Naive thymus-derived CD4-positive, alpha-beta T cell (primary cell): Measurements from ENCODE around the gene EIF4B. TPM values are rescaled to one million over a fixed set of nuclear protein-coding genes. Genes with fewer than 3 reads are reported as not detected.

ENCODE experiments used
- ATAC-seq: fragments of 150-1000 bp; cut with Tn5 transposase; 2 replicates; pipeline ENCODE4 v1.10.0; 2021; ENCODE audit warnings: mild to moderate bottlenecking, moderate library complexity
- CTCF ChIA-PET: fragments of 350-600 bp; sonication (Branson Sonifier 250); formaldehyde crosslinking; loops from one replicate; lab custom pipeline; 2021; ENCODE audit warnings: antibody characterized with exemption; lab: Charles Lee
- POLR2A ChIA-PET: fragments of 350-600 bp; sonication (Branson Sonifier 250); formaldehyde crosslinking; loops from one replicate; lab custom pipeline; 2021; ENCODE audit warnings: antibody characterized with exemption, inconsistent platforms; lab: Charles Lee
- DNase-seq, 9 donors: peaks; one replicate each; pipeline versions ENCODE4 v3.0.0 to v3.0.0-alpha.2; 2020 to 2022; ENCODE audit warnings: mixed read lengths in 1 of 9
- H3K27ac ChIP-seq: one replicate; pipeline ENCODE4 v1.7.0; 2013; ENCODE audit warnings: mild to moderate bottlenecking, low read depth, low read length, moderate library complexity
- H3K27me3 ChIP-seq, 2 donors: one replicate each; pipeline ENCODE4 v1.7.0; 2013; ENCODE audit warnings: low read length in 2 of 2, mild to moderate bottlenecking in 2 of 2, moderate library complexity in 2 of 2; ENCODE audit not compliant: control insufficient read depth in 2 of 2, insufficient read depth in 2 of 2
- H3K36me3 ChIP-seq, 3 experiments: 1 replicate in 2 of 3; 2 replicates in 1 of 3; pipeline ENCODE4 v1.7.0; 2013; ENCODE audit warnings: low read length in 3 of 3, mild to moderate bottlenecking in 3 of 3, moderate library complexity in 1 of 3; ENCODE audit not compliant: insufficient read depth in 3 of 3, control insufficient read depth in 2 of 3
- H3K4me1 ChIP-seq, 2 donors: one replicate each; pipeline ENCODE4 v1.7.0; 2013; ENCODE audit warnings: low read length in 2 of 2, mild to moderate bottlenecking in 2 of 2, moderate library complexity in 1 of 2; ENCODE audit not compliant: control insufficient read depth in 2 of 2, insufficient read depth in 2 of 2
- H3K4me3 ChIP-seq: 2 replicates; pipeline ENCODE4 v1.7.0; 2013; ENCODE audit warnings: mild to moderate bottlenecking, low read length
- H3K9me3 ChIP-seq, 3 experiments: 1 replicate in 2 of 3; 2 replicates in 1 of 3; pipeline ENCODE4 v1.7.0; 2013; ENCODE audit warnings: low read length in 3 of 3; ENCODE audit not compliant: control insufficient read depth in 2 of 3
- H3K27ac Mint-ChIP-seq, 9 donors: one replicate each; pipeline ENCODE4 v1.8.0; 2020 to 2022; ENCODE audit warnings: mixed read lengths in 9 of 9, mild to moderate bottlenecking in 8 of 9, moderate library complexity in 5 of 9, inconsistent platforms in 2 of 9
- H3K27me3 Mint-ChIP-seq, 5 donors: one replicate each; pipeline ENCODE4 v1.8.0; 2021 to 2022; ENCODE audit warnings: mixed read lengths in 5 of 5, mild to moderate bottlenecking in 1 of 5
- H3K36me3 Mint-ChIP-seq, 5 donors: one replicate each; pipeline ENCODE4 v1.8.0; 2020 to 2022; ENCODE audit warnings: mixed read lengths in 5 of 5, mild to moderate bottlenecking in 3 of 5, inconsistent platforms in 1 of 5
- H3K4me1 Mint-ChIP-seq, 7 donors: one replicate each; pipeline ENCODE4 v1.8.0; 2020 to 2022; ENCODE audit warnings: mixed read lengths in 7 of 7, mild to moderate bottlenecking in 3 of 7, inconsistent platforms in 1 of 7
- H3K4me3 Mint-ChIP-seq, 10 donors: one replicate each; pipeline ENCODE4 v1.8.0; 2020 to 2022; ENCODE audit warnings: mild to moderate bottlenecking in 10 of 10, mixed read lengths in 10 of 10, moderate library complexity in 6 of 10, inconsistent platforms in 2 of 10
- H3K9me3 Mint-ChIP-seq, 11 donors: one replicate each; pipeline ENCODE4 v1.8.0; 2020 to 2022; ENCODE audit warnings: mixed read lengths in 11 of 11, mild to moderate bottlenecking in 4 of 11, inconsistent platforms in 1 of 11, moderate library complexity in 1 of 11
- intact Hi-C, 2 donors: fragments of 100-400 bp; cut with micrococcal nuclease; formaldehyde crosslinking; loops; one replicate each; pipeline ENCODE4 v1.15.1; 2023
- polyA plus RNA-seq, 2 donors: library from polyadenylated mRNA; unstranded; fragments of 300-500 nt; fragmentation: Illumina TruSeq; gene quantifications; one replicate each; pipeline ENCODE4 v1.2.3, GENCODE V29; 2021
- total RNA-seq, 6 experiments: library from RNA in 5 of 6; stranded (reverse) in 5 of 6; gene quantifications; 1 replicate in 5 of 6; 2 replicates in 1 of 6; pipeline ENCODE4 v1.2.3 and lab custom pipeline; 2021 to 2026

EIF4B gene
- total and polyA plus RNA-seq, 7 experiments from 2014 or later, result 134 to 919 (median 613) TPM

- no peak overlapping the region for H3K27ac ChIP-seq
- Mint-ChIP-seq H3K9me3 (no peaks in the 10 kb centered on the region), H3K27ac (peak overlapping the region in 1 of 9 donors; percentile 49), H3K27me3 (peaks cover 0 to 3% (median 0%) of the 10 kb centered on the region in 5 donors), H3K36me3 (no peaks in the 10 kb centered on the region), H3K4me3 (no peak overlapping the region), H3K4me1 (no peaks in the 10 kb centered on the region)
- H3K4me3 ChIP-seq, result no peak overlapping the region
- DNase-seq (no peak), ATAC-seq (no peak)
- intact Hi-C loops, result no loop called here
- H3K4me1 ChIP-seq, result no peaks in the 10 kb centered on the region
- H3K27me3 ChIP-seq, result no peaks in the 10 kb centered on the region
- ChIA-PET CTCF (interaction anchor here (0.6 to 1.5 kb wide), 3 partner anchors 108 to 1237 kb away, joined by 4 to 6 read pairs (median 5); no protein-coding TSS in a partner anchor), POLR2A (interaction anchor here (0.6 to 0.9 kb wide), 2 partner anchors 13 to 32 kb away, joined by 3 to 4 read pairs; partner anchors contain the start of gene EIF4B)
- H3K36me3 ChIP-seq, result no peaks in the 10 kb centered on the region
- H3K9me3 ChIP-seq, result no peaks in the 10 kb centered on the region
Measured at GRCh38 chr12:52992699-52993557, 13.3 kb upstream of the EIF4B start.

GRCh38 chr12:52993558-52993869 lies 12.7 kb upstream of the EIF4B start:
- peaks cover 0 to 3% (median 0%) of the 10 kb centered on the region in 5 donors for H3K27me3 Mint-ChIP-seq

DNA sequence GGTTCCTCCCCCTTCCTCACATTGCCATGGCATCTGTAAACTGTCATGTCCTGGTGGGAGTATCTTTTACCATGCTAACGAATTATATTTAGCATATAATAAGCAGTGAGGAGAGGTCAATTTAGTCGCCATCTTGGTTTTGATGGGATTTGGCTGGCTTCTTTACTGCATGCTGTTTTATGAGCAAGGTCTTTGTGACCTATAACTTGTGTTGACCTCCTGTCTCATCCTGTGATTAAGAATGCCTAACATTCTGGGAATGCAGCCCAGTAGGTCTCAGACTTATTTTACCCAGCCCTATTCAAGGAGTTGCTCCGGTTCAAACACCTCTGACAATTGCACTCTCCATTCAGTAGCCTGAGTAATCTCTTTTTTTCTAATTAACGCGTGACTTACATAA lies 2.1 kb upstream of the EIF4B start:
- intact Hi-C loops, result loop anchor here in 1 of 2 donors (10.0 kb wide), 2 partner anchors 979 to 1959 kb away; partner anchors contain the start of gene LETMD1
- H3K4me1 Mint-ChIP-seq, result peaks cover 18 to 39% (median 30%) of the 10 kb centered on the region in 7 donors
- H3K27ac ChIP-seq, result no peak overlapping the region
- DNase-seq, result no peak
- H3K4me3 ChIP-seq, result no peak overlapping the region
- peaks cover 0 to 19% (median 6%) of the 10 kb centered on the region in 5 donors for H3K27me3 Mint-ChIP-seq
- no peaks in the 10 kb centered on the region for H3K27me3 ChIP-seq
- H3K4me1 ChIP-seq, result peaks cover 19 to 21% of the 10 kb centered on the region in 2 donors
- peaks cover 0 to 8% (median 0%) of the 10 kb centered on the region in 11 donors for H3K9me3 Mint-ChIP-seq
- H3K36me3 Mint-ChIP-seq, result peaks cover 0 to 8% (median 0%) of the 10 kb centered on the region in 5 donors
- ChIA-PET POLR2A (interaction anchor here (0.7 kb wide), 1 partner anchor 33 kb away, joined by 3 read pairs; no protein-coding TSS in a partner anchor), CTCF (no interaction called here)
- no peaks in the 10 kb centered on the region for H3K9me3 ChIP-seq
- H3K4me3 Mint-ChIP-seq, result peak overlapping the region in 2 of 10 donors; percentile 13 to 98
- peaks cover 0 to 5% (median 0%) of the 10 kb centered on the region in 3 experiments for H3K36me3 ChIP-seq
- peak overlapping the region in 5 of 9 donors; percentile 25 to 99 (median 56) for H3K27ac Mint-ChIP-seq
- ATAC-seq, result no peak

More at GRCh38 chr12:52993558-52993869, 12.7 kb upstream of the EIF4B start:
- no peaks in the 10 kb centered on the region for H3K4me1 Mint-ChIP-seq
- DNase-seq, result no peak
- Histone ChIP-seq H3K9me3 (no peaks in the 10 kb centered on the region), H3K4me1 (no peaks in the 10 kb centered on the region), H3K36me3 (no peaks in the 10 kb centered on the region), H3K27ac (no peak overlapping the region), H3K4me3 (no peak overlapping the region), H3K27me3 (no peaks in the 10 kb centered on the region)
- POLR2A ChIA-PET, result no interaction called here
- intact Hi-C loops, result no loop called here
- no peak for ATAC-seq
- CTCF ChIA-PET, result interaction anchor here (1.5 kb wide), 1 partner anchor 114 kb away, joined by 6 read pairs; no protein-coding TSS in a partner anchor
- H3K27ac Mint-ChIP-seq, result no peak overlapping the region
- no peak overlapping the region for H3K4me3 Mint-ChIP-seq
- H3K36me3 Mint-ChIP-seq, result no peaks in the 10 kb centered on the region
- H3K9me3 Mint-ChIP-seq, result no peaks in the 10 kb centered on the region

- Mint-ChIP-seq H3K4me3 (peak overlapping the region in 3 of 10 donors; percentile 13 to 98 (median 15)), H3K9me3 (peaks cover 0 to 8% (median 0%) of the 10 kb centered on the region in 11 donors), H3K36me3 (peaks cover 0 to 8% (median 0%) of the 10 kb centered on the region in 5 donors), H3K27ac (peak overlapping the region in 5 of 9 donors; percentile 45 to 99 (median 76)), H3K4me1 (peaks cover 18 to 43% (median 33%) of the 10 kb centered on the region in 7 donors), H3K27me3 (peaks cover 0 to 17% (median 6%) of the 10 kb centered on the region in 5 donors)
- Histone ChIP-seq H3K4me3 (no peak overlapping the region), H3K36me3 (peaks cover 0 to 5% (median 0%) of the 10 kb centered on the region in 3 experiments), H3K4me1 (peaks cover 21 to 25% of the 10 kb centered on the region in 2 donors), H3K27ac (peak overlapping the region; percentile 86), H3K27me3 (no peaks in the 10 kb centered on the region), H3K9me3 (no peaks in the 10 kb centered on the region)
- DNase-seq (no peak), ATAC-seq (no peak)
- intact Hi-C loops, result loop anchor here in 1 of 2 donors (10.0 kb wide), 2 partner anchors 980 to 1960 kb away; partner anchors contain the start of gene LETMD1
- CTCF ChIA-PET, result no interaction called here
- POLR2A ChIA-PET, result interaction anchor here (0.7 kb wide), 1 partner anchor 33 kb away, joined by 3 read pairs; no protein-coding TSS in a partner anchor
Measured at GRCh38 chr12:53004582-53004981, 1.7 kb upstream of the EIF4B start.

- H3K27me3 ChIP-seq, result no peaks in the 10 kb centered on the region
- ATAC-seq (no peak), DNase-seq (peak in 1 of 9 donors; percentile 13)
- Mint-ChIP-seq H3K36me3 (peaks cover 0 to 12% (median 4%) of the 10 kb centered on the region in 5 donors), H3K27ac (peak overlapping the region; percentile 96 to 99 (median 98)), H3K9me3 (peaks cover 0 to 8% (median 0%) of the 10 kb centered on the region in 11 donors), H3K4me3 (peak overlapping the region; percentile 96 to 100 (median 99)), H3K27me3 (peaks cover 0 to 13% (median 0%) of the 10 kb centered on the region in 5 donors), H3K4me1 (peaks cover 22 to 51% (median 41%) of the 10 kb centered on the region in 7 donors)
- peak overlapping the region; percentile 86 for H3K27ac ChIP-seq
- no peaks in the 10 kb centered on the region for H3K9me3 ChIP-seq
- intact Hi-C loops, result loop anchor here (5.0 to 10.0 kb wide), 7 partner anchors 247 to 1961 kb away; partner anchors contain the start of genes ACVR1B (in 1 of the 2), CSRNP2 (in 1 of the 2), LETMD1 (in 1 of the 2) and NR4A1 (in 1 of the 2)
- H3K4me3 ChIP-seq, result peak overlapping the region; percentile 69
- CTCF ChIA-PET, result interaction anchor here (1.2 kb wide), 2 partner anchors 423 to 985 kb away, joined by 3 read pairs; no protein-coding TSS in a partner anchor
- peaks cover 0 to 5% (median 0%) of the 10 kb centered on the region in 3 experiments for H3K36me3 ChIP-seq
- POLR2A ChIA-PET, result interaction anchor here (0.6 to 3.4 kb wide), 15 partner anchors 37 to 936 kb away, joined by 3 to 29 read pairs (median 4); partner anchors contain the start of genes ATG101, ATP5MC2, PFDN5 and SOAT2
- peaks cover 29 to 33% of the 10 kb centered on the region in 2 donors for H3K4me1 ChIP-seq
Measured at GRCh38 chr12:53005215-53005985, 856 bp upstream of the EIF4B start.
